Measurements from ENCODE around the gene GBF1.

- TF ChIP-seq, protein P1, sequence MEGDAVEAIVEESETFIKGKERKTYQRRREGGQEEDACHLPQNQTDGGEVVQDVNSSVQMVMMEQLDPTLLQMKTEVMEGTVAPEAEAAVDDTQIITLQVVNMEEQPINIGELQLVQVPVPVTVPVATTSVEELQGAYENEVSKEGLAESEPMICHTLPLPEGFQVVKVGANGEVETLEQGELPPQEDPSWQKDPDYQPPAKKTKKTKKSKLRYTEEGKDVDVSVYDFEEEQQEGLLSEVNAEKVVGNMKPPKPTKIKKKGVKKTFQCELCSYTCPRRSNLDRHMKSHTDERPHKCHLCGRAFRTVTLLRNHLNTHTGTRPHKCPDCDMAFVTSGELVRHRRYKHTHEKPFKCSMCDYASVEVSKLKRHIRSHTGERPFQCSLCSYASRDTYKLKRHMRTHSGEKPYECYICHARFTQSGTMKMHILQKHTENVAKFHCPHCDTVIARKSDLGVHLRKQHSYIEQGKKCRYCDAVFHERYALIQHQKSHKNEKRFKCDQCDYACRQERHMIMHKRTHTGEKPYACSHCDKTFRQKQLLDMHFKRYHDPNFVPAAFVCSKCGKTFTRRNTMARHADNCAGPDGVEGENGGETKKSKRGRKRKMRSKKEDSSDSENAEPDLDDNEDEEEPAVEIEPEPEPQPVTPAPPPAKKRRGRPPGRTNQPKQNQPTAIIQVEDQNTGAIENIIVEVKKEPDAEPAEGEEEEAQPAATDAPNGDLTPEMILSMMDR (IDR thresholded peaks at IDR 0.05): no peak
- no peak for TF ChIP-seq POLR2A (IDR thresholded peaks at IDR 0.05)
Measured at GRCh38 chr10:102309236-102309635, 63.9 kb downstream of the GBF1 start.

Data from body of pancreas (tissue), 4 donors.